GM18511 (cell line): ENCODE measurements around the gene MAPT.
"Not testable (repeated sequence)": the region's sequence is repeated elsewhere in the genome, so short reads cannot be mapped to it uniquely, and the experiment has no call there.

Experiments used
- ATAC-seq: cut with Tn5 transposase; IDR thresholded peaks from one replicate; pipeline ENCODE4 v1.9.1; 2021; ENCODE audit warnings: mild to moderate bottlenecking, moderate library complexity; ENCODE audit not compliant: unreplicated experiment

MAPT gene

DNA sequence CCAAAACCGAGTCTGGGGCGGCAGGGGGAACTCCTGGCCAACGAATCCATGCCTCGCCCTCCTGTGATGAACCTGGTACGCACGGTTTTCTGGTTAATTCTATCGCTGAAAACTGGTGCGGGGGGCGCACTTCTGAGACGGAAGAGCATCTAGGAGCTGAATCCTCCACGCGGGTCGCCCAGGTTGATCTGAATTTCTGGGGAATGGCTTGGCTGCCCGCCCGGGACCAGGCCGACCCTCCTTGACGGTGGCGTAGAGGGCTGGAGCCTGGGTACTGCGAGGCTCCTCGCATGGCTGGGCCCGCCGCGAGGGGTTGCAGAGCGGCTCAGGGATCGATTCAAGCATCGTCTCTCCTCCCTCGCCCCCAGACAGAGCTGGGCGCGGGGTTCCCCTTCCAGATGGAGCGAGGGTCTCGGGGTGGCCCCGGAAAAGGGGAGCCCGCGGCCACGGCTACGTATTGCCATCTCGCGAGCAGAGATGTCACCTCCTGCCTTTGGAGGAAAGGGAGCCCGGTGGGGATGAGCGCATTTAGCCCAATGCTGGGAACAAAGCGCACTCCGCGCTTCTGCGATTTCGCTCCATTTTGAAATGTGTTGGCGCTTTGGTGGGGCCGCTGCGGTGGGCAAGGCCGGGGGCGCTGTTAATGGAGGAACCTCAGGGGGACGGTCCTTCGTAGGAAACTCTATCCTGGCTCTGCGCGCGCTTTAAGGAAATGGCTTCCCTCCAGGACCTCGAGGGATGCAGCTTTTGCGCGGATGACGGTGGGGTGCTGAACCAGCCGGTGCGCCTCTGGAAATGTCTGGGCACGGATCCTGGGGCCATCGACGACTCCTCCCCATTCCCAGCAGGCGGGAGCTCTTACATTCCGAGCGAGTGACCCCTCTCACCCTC, 2.7 kb downstream of the MAPT start:
- ATAC-seq, result no peak

DNA sequence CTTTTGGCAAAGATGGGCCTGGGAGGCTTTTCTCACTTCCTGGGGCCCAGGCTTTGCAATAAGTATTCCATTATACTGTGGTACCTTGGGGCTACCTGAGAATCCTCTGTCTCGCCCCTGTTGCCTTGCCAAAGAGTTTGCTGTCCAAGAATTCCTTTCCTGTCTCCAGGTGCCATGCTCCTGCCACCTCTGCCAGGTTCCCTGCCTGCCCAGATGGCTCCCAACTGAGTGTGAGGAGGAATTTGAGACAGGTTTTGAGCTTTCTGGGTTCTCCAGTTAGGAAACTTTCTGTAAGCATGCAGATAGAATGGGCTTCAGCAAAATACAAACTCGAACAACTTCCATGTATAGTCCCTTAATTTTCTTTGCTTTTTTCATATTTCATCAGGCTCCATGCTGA, 5.8 kb downstream of the MAPT start:
- no peak for ATAC-seq

DNA sequence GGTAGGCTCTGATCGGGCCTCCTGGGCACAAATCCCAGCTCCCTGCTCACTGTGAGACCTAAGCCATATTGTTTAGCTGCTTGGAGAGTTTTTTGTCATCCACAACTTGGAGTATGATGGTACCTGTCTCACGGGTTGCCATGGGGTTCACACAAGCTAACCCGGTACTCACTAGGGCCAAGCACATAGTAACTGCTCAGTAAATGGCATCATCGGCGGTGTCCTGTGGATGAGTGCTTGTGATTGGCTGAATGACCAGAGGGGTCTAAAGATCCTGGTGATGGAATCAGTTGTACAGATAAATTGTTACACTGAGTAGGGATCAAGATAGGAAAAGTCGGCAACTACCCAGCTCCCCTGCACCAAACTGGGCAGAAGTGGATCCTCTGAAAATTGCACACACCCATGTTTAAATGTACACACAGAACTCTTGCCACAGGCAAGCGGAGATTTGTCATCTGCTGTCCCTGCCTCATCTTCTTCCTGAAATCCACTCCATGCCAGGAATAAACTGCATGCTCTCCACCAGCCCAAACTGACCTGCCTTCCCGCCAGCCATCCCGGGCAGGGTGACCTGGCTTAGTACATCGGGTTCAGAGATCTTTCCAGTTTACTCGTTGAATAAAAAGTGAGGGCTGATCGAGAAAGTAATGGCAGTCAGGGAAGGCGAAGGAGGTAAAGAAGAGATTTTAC, 6.5 kb downstream of the MAPT start:
- ATAC-seq, result no peak

DNA sequence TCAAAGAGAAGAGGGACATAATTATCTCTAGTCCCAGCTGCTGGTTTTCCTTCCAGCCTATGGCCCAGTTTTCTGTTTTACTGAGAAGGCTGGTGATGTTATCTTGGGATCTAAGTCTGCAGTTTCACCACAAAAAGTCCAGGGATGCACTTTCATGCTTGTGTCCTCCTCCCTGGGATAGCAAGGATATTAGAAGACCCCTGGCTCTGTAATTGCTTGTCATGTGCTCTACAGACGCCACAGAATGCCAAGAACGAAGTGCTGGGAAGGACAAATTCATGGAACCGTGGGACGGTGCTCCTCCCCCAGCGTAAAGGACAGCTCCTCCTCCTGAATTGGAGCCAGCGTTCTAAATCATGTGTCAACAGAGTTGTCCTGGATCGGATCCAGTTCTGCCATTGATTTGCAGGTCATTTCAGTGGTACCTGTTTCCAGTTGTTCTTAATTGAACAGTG, 8.6 kb downstream of the MAPT start:
- ATAC-seq, result no peak

DNA sequence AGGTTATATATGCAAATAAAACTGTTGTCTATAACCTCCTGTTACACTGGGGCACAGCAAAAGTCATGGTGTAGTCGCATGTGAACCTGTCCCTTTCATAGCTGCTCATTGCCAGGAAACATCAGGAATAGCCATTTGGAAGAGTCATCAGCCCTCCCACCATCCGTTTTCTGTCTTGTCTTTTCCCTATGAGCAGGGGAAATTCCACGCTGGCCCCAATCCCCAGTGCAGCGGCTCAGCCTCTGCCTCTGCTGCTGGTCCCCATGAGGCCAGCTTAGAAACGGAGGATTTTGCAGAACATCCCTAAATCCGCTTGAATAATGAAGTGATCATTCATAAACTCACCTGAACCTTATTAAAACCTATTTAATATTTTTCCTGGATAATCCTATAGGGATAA, 10.5 kb downstream of the MAPT start:
- no peak for ATAC-seq

DNA sequence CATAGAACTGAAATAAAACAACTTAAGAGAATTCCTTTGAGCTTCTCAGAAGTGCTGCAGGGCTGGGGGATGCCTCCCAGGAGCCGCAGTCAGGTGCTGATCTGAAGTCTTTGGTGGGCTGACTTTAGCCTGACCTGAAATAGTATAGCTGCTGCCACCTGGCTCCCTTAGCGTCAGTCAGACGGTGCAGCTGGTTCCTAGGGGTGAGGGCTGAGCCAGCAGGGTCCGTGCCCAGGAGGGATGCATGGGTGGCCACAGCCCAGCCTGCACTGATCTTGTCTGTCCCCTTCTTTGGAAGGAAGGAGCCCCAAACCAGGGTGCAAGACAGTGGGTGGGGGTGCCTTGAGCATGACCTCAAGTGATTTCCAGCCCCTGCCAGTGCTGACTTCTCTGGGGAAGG, 11.5 kb downstream of the MAPT start:
- no peak for ATAC-seq

DNA sequence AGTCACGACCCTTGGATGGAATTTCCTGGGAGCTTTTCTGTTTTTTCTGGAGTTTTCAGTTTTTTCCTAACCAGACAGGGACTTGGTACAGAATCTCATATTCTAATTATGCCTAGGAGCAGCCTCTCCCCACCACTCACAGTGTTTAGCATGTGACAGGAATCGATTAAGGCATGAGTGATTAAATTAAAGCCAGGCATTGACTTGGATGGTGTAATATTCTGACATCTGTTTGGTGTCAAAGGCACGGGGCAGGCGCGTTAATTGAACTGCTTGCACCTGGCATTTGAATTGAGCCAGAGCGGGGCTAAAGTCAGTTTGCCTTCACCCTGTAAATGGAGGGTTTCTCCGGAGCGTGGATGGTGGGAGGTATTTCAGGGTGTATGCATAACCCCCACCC, 11.9 kb downstream of the MAPT start:
- no peak for ATAC-seq

DNA sequence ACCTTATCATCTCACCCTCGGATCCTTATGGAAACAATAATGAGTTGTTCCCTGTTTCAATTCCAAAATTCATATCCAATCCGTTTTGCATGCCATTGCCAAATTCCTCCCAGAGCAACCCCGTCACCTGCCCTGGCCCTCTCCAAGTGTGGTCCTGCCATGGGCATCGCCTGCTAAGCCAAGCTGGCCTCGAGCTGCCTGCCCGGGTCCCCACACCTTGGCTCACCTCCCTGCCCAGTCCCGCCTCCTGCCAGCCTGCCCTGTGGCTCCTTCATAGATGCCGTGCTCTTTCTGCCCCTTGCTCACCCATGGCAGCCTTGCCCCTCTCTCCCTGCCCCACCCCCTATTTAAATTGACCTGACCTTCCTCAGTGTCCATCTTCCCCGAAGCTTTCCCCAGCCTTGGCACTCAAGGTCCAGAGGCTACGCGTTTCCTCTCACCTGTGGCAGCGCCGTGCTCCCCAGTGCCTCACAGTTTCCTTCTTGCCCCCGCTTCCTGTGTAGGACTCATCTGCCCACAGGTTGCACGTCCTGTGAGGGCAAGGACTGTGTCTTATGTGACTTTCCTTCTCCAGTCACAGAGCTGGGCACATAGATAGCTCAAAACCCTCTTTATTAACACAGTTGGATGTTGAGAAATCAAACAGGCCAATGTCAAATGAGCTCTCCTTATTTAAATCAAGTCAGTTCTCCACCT, 12.7 kb downstream of the MAPT start:
- ATAC-seq, result no peak

DNA sequence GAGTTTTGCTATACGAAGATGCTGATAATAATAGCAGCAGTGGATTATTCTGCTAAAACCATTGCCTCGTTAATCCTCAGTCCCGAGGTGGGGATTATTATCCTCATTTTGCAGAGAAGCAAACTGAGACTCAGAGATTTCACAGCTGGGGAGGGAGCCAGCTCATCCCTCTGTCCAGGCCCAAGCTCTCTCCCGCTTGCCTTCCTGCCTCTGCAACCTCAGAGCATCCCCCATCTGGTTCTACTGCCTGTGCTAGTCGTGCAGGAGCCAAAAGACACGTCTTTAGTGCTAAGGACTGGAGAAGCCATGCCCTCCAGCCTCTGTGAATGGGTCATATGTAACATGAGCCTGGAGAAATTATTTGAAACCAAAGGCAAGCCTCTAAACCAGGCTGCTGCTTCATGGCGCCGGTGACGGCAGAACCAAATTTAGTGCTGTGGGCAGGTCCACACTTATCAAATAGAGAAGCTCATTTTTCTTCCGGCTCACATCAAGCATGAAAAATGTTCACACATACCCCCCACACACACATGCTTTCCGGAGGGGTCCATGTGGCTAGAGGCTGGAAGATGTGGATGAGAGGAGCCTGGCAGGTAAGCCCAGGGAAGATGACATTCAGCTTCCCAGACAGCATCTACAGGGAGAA, 13.5 kb downstream of the MAPT start:
- ATAC-seq, result no peak

DNA sequence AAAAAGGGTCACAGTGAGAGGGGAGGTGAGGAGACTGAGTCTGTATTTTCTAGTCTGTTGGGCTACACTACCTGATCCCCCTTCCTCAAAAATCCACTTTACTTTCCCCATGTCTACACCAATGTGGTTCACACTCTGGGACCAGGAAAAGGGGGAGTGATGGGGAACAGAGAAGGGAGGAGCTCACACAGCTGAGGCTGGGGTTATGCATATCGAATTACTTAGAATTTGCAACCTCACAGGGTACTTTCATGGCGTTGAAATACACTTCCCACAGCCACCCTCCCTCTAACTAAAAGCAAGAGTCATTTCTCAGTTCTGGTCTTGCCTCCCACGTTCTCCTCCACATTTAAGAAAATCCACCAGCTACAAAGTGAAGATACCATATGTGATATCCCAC, 14.1 kb downstream of the MAPT start:
- no peak for ATAC-seq

DNA sequence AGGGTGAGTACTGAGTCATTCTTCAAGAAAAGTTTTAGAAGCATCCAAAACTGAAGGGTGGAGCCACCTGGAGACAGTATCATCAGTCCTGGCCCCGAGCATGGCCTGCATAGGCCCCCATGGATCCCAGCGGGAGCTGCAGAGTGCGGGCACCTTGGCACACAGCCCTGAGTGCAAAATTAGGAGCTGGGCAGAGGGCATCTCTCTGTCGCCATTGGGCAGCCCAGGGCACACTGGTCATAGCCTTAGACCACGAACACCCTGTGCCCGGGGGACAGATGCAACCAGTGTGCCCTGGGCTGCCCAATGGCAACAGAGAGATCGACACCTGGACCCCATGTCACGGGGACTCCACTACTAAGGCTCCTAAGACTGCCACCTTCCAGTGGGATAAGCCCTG, 14.6 kb downstream of the MAPT start:
- ATAC-seq, result no peak

DNA sequence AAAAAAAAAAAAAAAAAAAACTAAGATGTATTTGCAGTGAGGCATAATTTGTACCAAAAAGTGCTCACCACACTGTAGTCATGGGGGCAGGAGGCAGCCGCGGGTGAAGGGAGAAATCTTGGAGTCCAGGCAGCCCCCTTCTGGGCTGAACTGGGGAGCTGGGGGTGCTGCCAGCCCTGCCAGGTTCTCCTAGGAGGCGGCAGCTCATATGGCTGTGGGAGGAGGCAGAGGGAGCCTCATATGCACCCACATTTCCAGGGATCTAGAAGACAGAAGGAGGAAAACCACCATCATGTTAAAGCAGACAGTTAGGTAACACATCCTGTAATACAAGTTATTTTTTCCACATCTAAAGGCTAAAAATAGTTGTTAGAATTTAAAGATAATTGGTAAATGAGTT, 16.3 kb downstream of the MAPT start:
- no peak for ATAC-seq

DNA sequence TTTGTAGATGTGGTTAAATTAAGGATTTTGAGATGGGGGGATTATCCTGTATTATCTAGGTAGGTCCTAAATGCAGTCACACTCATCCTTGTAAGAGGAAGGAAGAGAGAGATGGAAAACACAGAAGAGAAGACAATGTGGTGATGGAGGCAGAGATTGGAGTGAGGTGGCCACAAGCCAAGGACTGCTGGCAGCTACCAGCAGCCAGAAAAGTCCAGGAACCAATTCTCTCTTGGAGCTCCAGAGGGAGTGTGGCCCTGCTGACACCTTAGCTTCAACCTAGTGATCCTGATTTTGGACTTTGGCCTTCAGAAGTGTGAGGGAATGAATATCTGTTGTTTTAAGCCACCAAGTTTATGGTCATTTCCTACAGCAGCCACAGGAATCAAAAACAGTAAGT, 18.0 kb downstream of the MAPT start:
- no peak for ATAC-seq

DNA sequence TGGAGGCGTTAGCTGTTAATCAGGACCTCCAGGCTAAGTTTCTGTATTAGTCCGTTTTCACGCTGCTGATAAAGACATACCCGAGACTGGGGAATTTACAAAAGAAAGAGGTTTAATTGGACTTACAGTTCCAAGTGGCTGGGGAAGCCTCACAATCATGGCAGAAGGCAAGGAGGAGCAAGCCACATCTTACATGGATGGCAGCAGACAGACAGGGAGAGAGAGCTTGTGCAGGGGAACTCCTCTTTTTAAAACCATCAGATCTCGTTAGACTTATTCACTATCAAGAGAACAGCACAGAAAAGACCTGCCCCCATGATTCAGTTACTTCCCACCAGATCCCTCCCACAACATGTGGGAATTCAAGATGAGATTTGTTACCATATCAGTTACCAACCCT, 18.7 kb downstream of the MAPT start:
- ATAC-seq, result not testable (repeated sequence)

DNA sequence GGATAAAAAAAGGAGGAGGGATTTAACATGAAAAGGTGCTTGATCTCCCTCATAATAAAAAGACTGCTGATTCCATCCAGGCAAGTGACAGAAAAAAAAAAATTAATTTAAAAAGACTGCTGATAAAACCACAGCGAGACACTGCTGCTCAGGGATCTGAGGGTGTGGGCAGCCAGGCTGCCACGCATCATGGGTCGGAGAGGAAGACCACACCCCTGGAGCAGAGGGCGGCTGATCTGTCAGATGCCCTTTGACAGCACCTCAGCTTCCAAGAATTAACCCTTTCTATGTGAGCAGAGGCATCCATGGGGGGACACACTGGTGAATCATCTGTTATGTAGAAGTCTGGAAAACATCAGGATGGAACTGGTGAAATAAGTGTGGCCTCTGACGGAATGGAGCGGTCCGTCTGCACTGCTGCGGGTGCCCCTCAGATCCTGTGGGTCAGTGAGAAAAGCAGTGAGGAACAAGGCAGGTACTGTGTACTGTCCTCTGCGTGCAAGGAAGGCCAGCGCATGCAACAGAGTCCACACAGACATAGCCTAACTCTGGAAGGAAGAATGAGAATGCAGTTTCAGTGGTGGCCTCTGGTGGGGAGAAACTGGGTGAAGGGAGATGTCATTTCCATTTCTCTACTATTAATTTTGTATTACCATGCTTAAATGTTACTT, 19.8 kb downstream of the MAPT start:
- ATAC-seq, result no peak

DNA sequence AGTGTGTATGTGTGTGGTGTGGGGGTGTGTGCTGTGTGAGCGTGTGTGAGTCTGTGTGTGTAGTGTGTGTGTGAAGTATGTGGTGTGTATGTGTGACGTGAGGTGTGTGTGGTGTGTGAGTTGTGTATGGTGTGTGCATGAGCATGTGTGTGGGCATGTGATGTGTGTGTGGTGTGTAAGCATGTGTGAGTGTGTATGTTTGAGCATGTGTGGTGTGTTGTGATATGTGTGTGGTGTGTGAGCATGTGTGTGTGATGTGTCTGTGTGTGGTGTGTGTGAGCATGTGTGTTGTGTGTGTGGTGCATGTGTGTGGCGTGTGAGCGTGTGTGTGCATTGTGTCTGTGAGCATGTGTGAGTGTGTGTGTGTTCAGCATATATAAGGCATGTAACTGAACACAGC, 20.9 kb downstream of the MAPT start:
- ATAC-seq, result no peak

DNA sequence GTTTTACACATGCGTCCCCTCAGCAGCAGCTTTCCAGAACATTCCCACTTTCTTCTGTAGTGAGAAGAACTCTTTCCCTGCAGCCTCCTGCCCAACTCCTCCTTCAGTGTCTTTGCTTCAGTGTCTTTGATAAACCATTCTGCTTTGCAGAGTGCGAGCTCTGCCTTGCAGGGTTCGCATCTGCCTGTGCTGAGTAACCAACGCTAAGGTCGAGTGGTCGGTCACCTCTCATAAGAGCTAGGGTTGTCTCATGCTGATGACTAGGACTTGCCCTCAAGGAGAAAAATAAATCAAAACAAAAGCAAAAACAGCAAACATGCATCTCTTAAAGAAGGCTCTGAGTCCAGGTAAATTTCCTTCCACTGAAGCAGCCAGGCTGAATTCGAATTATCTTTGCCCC, 22.7 kb downstream of the MAPT start:
- ATAC-seq, result no peak

DNA sequence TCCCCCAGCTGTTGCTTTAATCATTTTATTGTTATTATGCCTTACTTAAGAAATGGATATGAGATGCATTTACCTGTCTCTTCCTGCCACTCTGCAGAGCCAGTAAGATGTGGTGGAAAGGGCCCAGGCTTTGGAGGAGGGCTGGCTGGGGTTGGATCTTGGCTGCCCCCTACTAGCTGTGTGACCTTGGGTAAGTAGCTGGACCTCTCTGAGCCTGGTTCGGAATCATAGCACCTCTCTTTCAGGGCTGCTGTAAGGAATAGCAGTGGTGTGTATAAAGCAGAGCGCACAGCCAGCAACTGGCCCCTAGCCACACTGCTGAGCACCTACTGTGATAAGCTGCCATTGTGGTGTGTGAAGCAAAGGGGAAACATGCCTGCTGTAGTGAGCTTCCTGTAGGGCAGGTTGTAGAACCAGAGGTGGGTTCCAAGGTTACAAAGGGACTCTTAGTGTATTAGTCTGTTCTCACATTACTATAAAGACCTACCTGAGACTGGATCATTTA, 23.9 kb downstream of the MAPT start:
- no peak for ATAC-seq

DNA sequence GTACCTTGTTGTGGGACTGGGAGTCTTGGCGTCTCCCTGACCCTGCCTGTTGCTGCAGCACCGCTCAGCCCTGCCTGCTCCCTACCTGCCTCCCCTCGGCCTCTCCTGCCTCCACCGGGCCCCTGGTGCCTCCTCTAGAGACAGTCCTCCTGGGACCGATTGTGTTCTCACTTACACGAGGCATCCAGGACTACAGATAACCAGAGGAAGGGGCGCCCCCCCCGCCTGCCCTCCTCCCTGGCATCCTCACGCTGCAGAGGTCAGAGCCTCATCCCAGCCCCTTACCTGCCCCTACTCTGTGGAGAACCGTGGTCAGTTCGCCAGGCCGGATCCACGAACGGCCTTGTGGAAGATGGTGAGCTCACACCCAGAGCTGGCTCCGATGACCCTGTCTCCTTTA, 24.8 kb downstream of the MAPT start:
- no peak for ATAC-seq

DNA sequence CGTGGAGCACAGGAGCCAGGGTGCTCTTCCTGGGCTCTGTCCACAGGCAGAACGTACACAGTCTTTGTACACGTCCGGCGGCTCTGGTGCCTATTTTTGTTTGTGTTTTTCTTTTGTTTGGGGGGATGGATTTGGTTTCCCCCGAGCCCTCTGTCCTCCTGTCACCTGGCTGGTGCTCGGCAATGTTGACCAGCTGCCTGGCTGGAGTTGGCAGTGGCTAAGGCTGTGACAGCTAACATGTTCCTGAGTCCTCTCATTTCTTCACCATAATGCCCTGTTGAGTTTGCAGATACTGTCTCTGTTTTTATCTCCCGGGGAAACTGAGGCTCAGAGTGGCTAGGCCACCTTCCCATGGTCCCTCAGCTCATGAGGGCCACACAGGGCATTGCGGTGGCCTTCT, 25.7 kb downstream of the MAPT start:
- ATAC-seq, result no peak
